ENCODE data around the gene SHISAL1. TPM values are rescaled to one million over a fixed set of nuclear protein-coding genes. Genes with fewer than 3 reads are reported as not detected.

The SHISAL1 gene
- total and polyA plus RNA-seq, 4 donors, result 0.12 to 0.74 (median 0.34) TPM

GRCh38 chr22:44348971-44349560, 36.3 kb upstream of the SHISAL1 start:
- DNase-seq (peak; percentile 74 to 81 (median 74)), ATAC-seq (ENCODE audit: insufficient read depth, low FRiP score) (no peak)
- peaks cover 0 to 5% (median 0%) of the 10 kb centered on the region in 3 donors for H3K27me3 ChIP-seq (ENCODE audit: control insufficient read depth in 3 of 3, insufficient read depth in 3 of 3, low read length in 2 of 3)
- no peak for TF ChIP-seq CTCF (IDR thresholded peaks at IDR 0.05; ENCODE audit: control extremely low read depth, extremely low read depth)
- no peak overlapping the region for H3K4me3 ChIP-seq
- H3K4me1 ChIP-seq (ENCODE audit: control insufficient read depth in 5 of 5, insufficient read depth in 5 of 5, low read length in 5 of 5), result peaks cover 0 to 5% (median 2%) of the 10 kb centered on the region in 5 donors
- 67 to 77% methylated on average over 19 of the region's 19 CpGs for WGBS, 2 donors
- H3K27ac ChIP-seq (ENCODE audit: low read depth in 1 of 2, low read length in 1 of 2), result no peak overlapping the region
- no peaks in the 10 kb centered on the region for H3K9me3 ChIP-seq (ENCODE audit: control insufficient read depth in 4 of 4, insufficient read depth in 3 of 4, low read length in 3 of 4)
- no peaks in the 10 kb centered on the region for H3K36me3 ChIP-seq (ENCODE audit: control insufficient read depth in 4 of 4, insufficient read depth in 4 of 4, low read length in 4 of 4)
- no peak overlapping the region for H3K9ac ChIP-seq (ENCODE audit: insufficient read depth in 1 of 2, low read length in 2 of 2)

- no peak overlapping the region for H3K9ac ChIP-seq (ENCODE audit: insufficient read depth in 1 of 2, low read length in 2 of 2)
- H3K36me3 ChIP-seq (ENCODE audit: control insufficient read depth in 4 of 4, insufficient read depth in 4 of 4, low read length in 4 of 4), result no peaks in the 10 kb centered on the region
- no peak overlapping the region for H3K4me3 ChIP-seq
- DNase-seq (no peak), ATAC-seq (ENCODE audit: insufficient read depth, low FRiP score) (no peak)
- no peaks in the 10 kb centered on the region for H3K9me3 ChIP-seq (ENCODE audit: control insufficient read depth in 4 of 4, insufficient read depth in 3 of 4, low read length in 3 of 4)
- 87% methylated on average over 6 of the region's 6 CpGs for WGBS, 2 donors
- H3K27ac ChIP-seq (ENCODE audit: low read depth in 1 of 2, low read length in 1 of 2), result no peak overlapping the region
- TF ChIP-seq CTCF (IDR thresholded peaks at IDR 0.05; ENCODE audit: control extremely low read depth, extremely low read depth), result no peak
- H3K4me1 ChIP-seq (ENCODE audit: control insufficient read depth in 5 of 5, insufficient read depth in 5 of 5, low read length in 5 of 5), result peaks cover 0 to 5% (median 2%) of the 10 kb centered on the region in 5 donors
- H3K27me3 ChIP-seq (ENCODE audit: control insufficient read depth in 3 of 3, insufficient read depth in 3 of 3, low read length in 2 of 3), result peaks cover 0 to 5% (median 0%) of the 10 kb centered on the region in 3 donors
Observed at GRCh38 chr22:44347549-44347948, 34.8 kb upstream of the SHISAL1 start.

- TF ChIP-seq CTCF (IDR thresholded peaks at IDR 0.05; ENCODE audit: control extremely low read depth, extremely low read depth), result no peak
- Histone ChIP-seq H3K9ac (ENCODE audit: insufficient read depth in 1 of 2, low read length in 2 of 2) (no peak overlapping the region), H3K4me3 (no peak overlapping the region), H3K9me3 (ENCODE audit: control insufficient read depth in 4 of 4, insufficient read depth in 3 of 4, low read length in 3 of 4) (no peaks in the 10 kb centered on the region), H3K27me3 (ENCODE audit: control insufficient read depth in 3 of 3, insufficient read depth in 3 of 3, low read length in 2 of 3) (peaks cover 0 to 5% (median 0%) of the 10 kb centered on the region in 3 donors), H3K36me3 (ENCODE audit: control insufficient read depth in 4 of 4, insufficient read depth in 4 of 4, low read length in 4 of 4) (no peaks in the 10 kb centered on the region), H3K27ac (ENCODE audit: low read depth in 1 of 2, low read length in 1 of 2) (no peak overlapping the region), H3K4me1 (ENCODE audit: control insufficient read depth in 5 of 5, insufficient read depth in 5 of 5, low read length in 5 of 5) (peaks cover 0 to 3% (median 2%) of the 10 kb centered on the region in 5 donors)
- ATAC-seq (ENCODE audit: insufficient read depth, low FRiP score) (no peak), DNase-seq (no peak)
- WGBS, 2 donors, result 79 to 88% methylated on average over 10 of the region's 10 CpGs
Observed at GRCh38 chr22:44347080-44347479, 34.3 kb upstream of the SHISAL1 start.

GRCh38 chr22:44345872-44346271, 33.1 kb upstream of the SHISAL1 start:
- Histone ChIP-seq H3K27ac (ENCODE audit: low read depth in 1 of 2, low read length in 1 of 2) (no peak overlapping the region), H3K9me3 (ENCODE audit: control insufficient read depth in 4 of 4, insufficient read depth in 3 of 4, low read length in 3 of 4) (no peaks in the 10 kb centered on the region), H3K9ac (ENCODE audit: insufficient read depth in 1 of 2, low read length in 2 of 2) (no peak overlapping the region), H3K4me3 (no peak overlapping the region), H3K27me3 (ENCODE audit: control insufficient read depth in 3 of 3, insufficient read depth in 3 of 3, low read length in 2 of 3) (peaks cover 0 to 5% (median 0%) of the 10 kb centered on the region in 3 donors), H3K36me3 (ENCODE audit: control insufficient read depth in 4 of 4, insufficient read depth in 4 of 4, low read length in 4 of 4) (no peaks in the 10 kb centered on the region), H3K4me1 (ENCODE audit: control insufficient read depth in 5 of 5, insufficient read depth in 5 of 5, low read length in 5 of 5) (peaks cover 0 to 3% (median 2%) of the 10 kb centered on the region in 5 donors)
- no peak for DNase-seq
- no peak for ATAC-seq (ENCODE audit: insufficient read depth, low FRiP score)
- TF ChIP-seq CTCF (IDR thresholded peaks at IDR 0.05; ENCODE audit: control extremely low read depth, extremely low read depth), result no peak
- 71 to 84% methylated on average over 3 of the region's 3 CpGs for WGBS, 2 donors
